ENCODE results near the gene DCTN5.
A peak's percentile ranks its signal among the peaks of the same experiment; 100 is the strongest.

Gene DCTN5

GRCh38 chr16:23682181-23682580 is 40.9 kb downstream of the DCTN5 start:
- no peaks in the 10 kb centered on the region for H3K27me3 ChIP-seq (ENCODE audit: low read depth, low read length)
- no peaks in the 10 kb centered on the region for H3K9me3 ChIP-seq (ENCODE audit: control insufficient read depth in 1 of 2, low read length in 2 of 2)
- H3K4me1 ChIP-seq (ENCODE audit: control insufficient read depth in 1 of 2, insufficient read depth in 2 of 2, low read length in 2 of 2), result peaks cover 0 to 14% of the 10 kb centered on the region in 2 donors
- no peak overlapping the region for H3K4me3 ChIP-seq (ENCODE audit: low read depth in 1 of 2, low read length in 2 of 2)
- peaks cover 4 to 37% of the 10 kb centered on the region in 2 donors for H3K36me3 ChIP-seq (ENCODE audit: control insufficient read depth in 1 of 2, insufficient read depth in 2 of 2, low read length in 2 of 2)
- H3K27ac ChIP-seq (ENCODE audit: low read length), result no peak overlapping the region

DNA sequence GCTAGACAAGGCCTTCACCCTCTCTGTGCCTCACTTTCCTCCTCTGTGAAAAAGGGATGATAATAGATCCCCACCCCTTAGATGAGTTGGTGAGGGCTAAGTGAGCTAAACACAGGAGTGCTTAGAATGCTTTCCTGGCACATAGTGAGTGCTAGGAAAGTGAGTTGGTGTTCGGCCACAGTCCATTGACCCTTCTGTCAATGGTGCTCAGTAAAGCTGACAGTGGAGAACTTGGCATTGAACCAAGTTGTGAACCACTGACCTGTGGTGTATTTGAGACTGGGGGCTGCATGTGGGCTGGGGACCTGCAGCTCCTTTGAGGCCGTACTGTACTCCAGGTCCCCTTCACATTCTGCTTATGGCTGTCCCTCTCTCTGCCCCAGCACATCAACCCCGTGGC is 42.2 kb downstream of the DCTN5 start:
- Histone ChIP-seq H3K9me3 (ENCODE audit: control insufficient read depth in 1 of 2, low read length in 2 of 2) (no peaks in the 10 kb centered on the region), H3K4me3 (ENCODE audit: low read depth in 1 of 2, low read length in 2 of 2) (no peak overlapping the region), H3K4me1 (ENCODE audit: control insufficient read depth in 1 of 2, insufficient read depth in 2 of 2, low read length in 2 of 2) (peaks cover 0 to 8% of the 10 kb centered on the region in 2 donors), H3K27ac (ENCODE audit: low read length) (no peak overlapping the region), H3K36me3 (ENCODE audit: control insufficient read depth in 1 of 2, insufficient read depth in 2 of 2, low read length in 2 of 2) (peaks cover 16 to 50% of the 10 kb centered on the region in 2 donors), H3K27me3 (ENCODE audit: low read depth, low read length) (no peaks in the 10 kb centered on the region)

- Histone ChIP-seq H3K9me3 (ENCODE audit: control insufficient read depth in 1 of 2, low read length in 2 of 2) (no peaks in the 10 kb centered on the region), H3K27ac (ENCODE audit: low read length) (no peak overlapping the region), H3K36me3 (ENCODE audit: control insufficient read depth in 1 of 2, insufficient read depth in 2 of 2, low read length in 2 of 2) (peaks cover 38 to 68% of the 10 kb centered on the region in 2 donors), H3K27me3 (ENCODE audit: low read depth, low read length) (no peaks in the 10 kb centered on the region), H3K4me3 (ENCODE audit: low read depth in 1 of 2, low read length in 2 of 2) (no peak overlapping the region), H3K4me1 (ENCODE audit: control insufficient read depth in 1 of 2, insufficient read depth in 2 of 2, low read length in 2 of 2) (no peaks in the 10 kb centered on the region)
Measured at GRCh38 chr16:23687034-23687808, 46.0 kb downstream of the DCTN5 start.

DNA sequence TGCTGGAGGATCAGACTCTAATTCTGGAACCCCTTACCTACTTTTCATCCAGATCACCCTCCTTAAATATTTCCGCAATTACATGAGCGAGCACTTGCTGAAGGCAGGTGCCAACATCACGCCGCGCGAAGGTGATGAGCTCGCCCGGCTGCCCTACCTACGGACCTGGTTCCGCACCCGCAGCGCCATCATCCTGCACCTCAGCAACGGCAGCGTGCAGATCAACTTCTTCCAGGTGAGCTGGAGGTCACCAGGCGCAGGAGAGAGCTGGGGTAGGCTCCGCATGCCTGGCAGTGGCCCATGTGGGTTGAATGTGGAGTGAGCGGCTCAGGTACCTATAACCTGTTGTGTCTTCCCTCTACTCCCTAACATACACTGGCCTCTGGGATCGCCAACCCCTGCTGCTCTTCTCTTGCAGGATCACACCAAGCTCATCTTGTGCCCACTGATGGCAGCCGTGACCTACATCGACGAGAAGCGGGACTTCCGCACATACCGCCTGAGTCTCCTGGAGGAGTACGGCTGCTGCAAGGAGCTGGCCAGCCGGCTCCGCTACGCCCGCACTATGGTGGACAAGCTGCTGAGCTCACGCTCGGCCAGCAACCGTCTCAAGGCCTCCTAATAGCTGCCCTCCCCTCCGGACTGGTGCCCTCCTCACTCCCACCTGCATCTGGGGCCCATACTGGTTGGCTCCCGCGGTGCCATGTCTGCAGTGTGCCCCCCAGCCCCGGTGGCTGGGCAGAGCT is 48.3 kb downstream of the DCTN5 start:
- Histone ChIP-seq H3K36me3 (ENCODE audit: control insufficient read depth in 1 of 2, insufficient read depth in 2 of 2, low read length in 2 of 2) (peaks cover 38 to 54% of the 10 kb centered on the region in 2 donors), H3K4me3 (ENCODE audit: low read depth in 1 of 2, low read length in 2 of 2) (no peak overlapping the region), H3K27ac (ENCODE audit: low read length) (no peak overlapping the region), H3K9me3 (ENCODE audit: control insufficient read depth in 1 of 2, low read length in 2 of 2) (no peaks in the 10 kb centered on the region), H3K27me3 (ENCODE audit: low read depth, low read length) (no peaks in the 10 kb centered on the region), H3K4me1 (ENCODE audit: control insufficient read depth in 1 of 2, insufficient read depth in 2 of 2, low read length in 2 of 2) (no peaks in the 10 kb centered on the region)

DNA sequence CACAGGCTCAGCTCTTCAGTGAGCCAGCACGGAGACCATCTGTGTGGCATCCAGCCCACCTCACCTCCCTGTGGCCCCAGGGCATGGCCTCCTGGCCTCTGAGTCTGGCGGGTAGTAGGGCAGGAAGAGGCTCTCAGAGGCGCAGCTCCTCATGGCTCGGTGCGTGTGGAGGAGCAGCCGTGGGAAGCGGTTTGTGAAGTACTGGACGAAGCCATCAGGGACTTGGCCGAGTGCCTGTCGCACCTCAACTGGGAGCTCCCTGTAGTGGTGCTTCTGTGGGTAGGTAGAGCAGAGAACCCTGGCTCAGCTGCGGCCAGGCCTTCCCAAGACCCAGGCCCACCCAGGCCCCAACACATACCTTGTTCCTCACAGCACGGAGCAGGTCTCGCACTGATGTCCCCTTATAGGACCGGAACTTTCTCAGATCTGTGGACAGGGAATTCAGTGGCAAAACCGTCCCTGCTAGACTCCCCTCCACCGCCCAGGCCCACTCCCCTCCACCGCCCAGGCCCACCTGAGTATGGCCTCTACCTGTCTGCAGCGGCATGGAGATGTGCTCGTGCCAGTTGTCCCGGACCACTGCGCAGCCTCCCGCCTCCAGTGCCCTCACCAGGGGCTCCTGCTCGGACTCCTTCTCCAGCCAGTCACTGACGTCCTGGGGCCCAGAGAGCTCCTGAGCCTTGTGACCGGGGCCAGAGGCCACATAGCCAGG is 49.7 kb downstream of the DCTN5 start:
- H3K36me3 ChIP-seq (ENCODE audit: control insufficient read depth in 1 of 2, insufficient read depth in 2 of 2, low read length in 2 of 2), result peaks cover 38 to 45% of the 10 kb centered on the region in 2 donors

GRCh38 chr16:23691483-23692189 is 50.4 kb downstream of the DCTN5 start:
- H3K27ac ChIP-seq (ENCODE audit: low read length), result no peak overlapping the region
- H3K36me3 ChIP-seq (ENCODE audit: control insufficient read depth in 1 of 2, insufficient read depth in 2 of 2, low read length in 2 of 2), result peaks cover 38 to 45% of the 10 kb centered on the region in 2 donors

More for the DNA sequence above, 49.7 kb downstream of the DCTN5 start:
- no peaks in the 10 kb centered on the region for H3K4me1 ChIP-seq (ENCODE audit: control insufficient read depth in 1 of 2, insufficient read depth in 2 of 2, low read length in 2 of 2)
- H3K4me3 ChIP-seq (ENCODE audit: low read depth in 1 of 2, low read length in 2 of 2), result no peak overlapping the region
- H3K27ac ChIP-seq (ENCODE audit: low read length), result no peak overlapping the region
- H3K27me3 ChIP-seq (ENCODE audit: low read depth, low read length), result no peaks in the 10 kb centered on the region
- no peaks in the 10 kb centered on the region for H3K9me3 ChIP-seq (ENCODE audit: control insufficient read depth in 1 of 2, low read length in 2 of 2)

GRCh38 chr16:23692190-23692837 is 51.0 kb downstream of the DCTN5 start:
- no peaks in the 10 kb centered on the region for H3K9me3 ChIP-seq (ENCODE audit: control insufficient read depth in 1 of 2, low read length in 2 of 2)
- no peak overlapping the region for H3K27ac ChIP-seq (ENCODE audit: low read length)
- H3K4me1 ChIP-seq (ENCODE audit: control insufficient read depth in 1 of 2, insufficient read depth in 2 of 2, low read length in 2 of 2), result no peaks in the 10 kb centered on the region
- H3K4me3 ChIP-seq (ENCODE audit: low read depth in 1 of 2, low read length in 2 of 2), result no peak overlapping the region
- peaks cover 33 to 40% of the 10 kb centered on the region in 2 donors for H3K36me3 ChIP-seq (ENCODE audit: control insufficient read depth in 1 of 2, insufficient read depth in 2 of 2, low read length in 2 of 2)
- H3K27me3 ChIP-seq (ENCODE audit: low read depth, low read length), result no peaks in the 10 kb centered on the region

More at GRCh38 chr16:23691483-23692189, 50.4 kb downstream of the DCTN5 start:
- no peaks in the 10 kb centered on the region for H3K4me1 ChIP-seq (ENCODE audit: control insufficient read depth in 1 of 2, insufficient read depth in 2 of 2, low read length in 2 of 2)
- no peaks in the 10 kb centered on the region for H3K9me3 ChIP-seq (ENCODE audit: control insufficient read depth in 1 of 2, low read length in 2 of 2)
- H3K4me3 ChIP-seq (ENCODE audit: low read depth in 1 of 2, low read length in 2 of 2), result no peak overlapping the region
- no peaks in the 10 kb centered on the region for H3K27me3 ChIP-seq (ENCODE audit: low read depth, low read length)

DNA sequence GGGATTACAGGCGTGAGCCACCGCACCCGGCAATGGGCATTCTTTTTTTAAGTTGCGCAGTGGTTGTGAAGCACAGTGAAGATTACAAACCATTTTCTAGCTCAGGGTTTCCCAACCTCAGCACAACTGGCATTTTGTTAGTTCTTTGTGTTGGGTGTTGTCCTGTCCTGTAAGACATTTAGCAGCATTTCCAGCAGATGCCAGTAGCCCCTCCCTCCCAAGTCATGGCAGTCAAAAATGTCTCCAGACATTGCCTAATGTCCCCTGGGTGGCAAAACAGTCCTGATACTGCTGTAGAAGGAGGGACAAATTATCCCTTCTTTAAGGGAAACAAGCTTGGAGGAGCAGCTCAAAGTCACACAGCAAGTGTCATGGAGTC is 53.0 kb downstream of the DCTN5 start:
- Histone ChIP-seq H3K27me3 (ENCODE audit: low read depth, low read length) (no peaks in the 10 kb centered on the region), H3K4me3 (ENCODE audit: low read depth in 1 of 2, low read length in 2 of 2) (no peak overlapping the region), H3K36me3 (ENCODE audit: control insufficient read depth in 1 of 2, insufficient read depth in 2 of 2, low read length in 2 of 2) (peaks cover 16 to 21% of the 10 kb centered on the region in 2 donors), H3K4me1 (ENCODE audit: control insufficient read depth in 1 of 2, insufficient read depth in 2 of 2, low read length in 2 of 2) (no peaks in the 10 kb centered on the region), H3K9me3 (ENCODE audit: control insufficient read depth in 1 of 2, low read length in 2 of 2) (no peaks in the 10 kb centered on the region), H3K27ac (ENCODE audit: low read length) (no peak overlapping the region)

- H3K4me3 ChIP-seq (ENCODE audit: low read depth in 1 of 2, low read length in 2 of 2), result peak overlapping the region; percentile 30 to 46
- H3K27ac ChIP-seq (ENCODE audit: low read length), result no peak overlapping the region
- H3K9me3 ChIP-seq (ENCODE audit: control insufficient read depth in 1 of 2, low read length in 2 of 2), result no peaks in the 10 kb centered on the region
- H3K36me3 ChIP-seq (ENCODE audit: control insufficient read depth in 1 of 2, insufficient read depth in 2 of 2, low read length in 2 of 2), result peaks cover 11 to 15% of the 10 kb centered on the region in 2 donors
- H3K27me3 ChIP-seq (ENCODE audit: low read depth, low read length), result no peaks in the 10 kb centered on the region
- H3K4me1 ChIP-seq (ENCODE audit: control insufficient read depth in 1 of 2, insufficient read depth in 2 of 2, low read length in 2 of 2), result no peaks in the 10 kb centered on the region
Measured at GRCh38 chr16:23694644-23695373, 53.5 kb downstream of the DCTN5 start.

DNA sequence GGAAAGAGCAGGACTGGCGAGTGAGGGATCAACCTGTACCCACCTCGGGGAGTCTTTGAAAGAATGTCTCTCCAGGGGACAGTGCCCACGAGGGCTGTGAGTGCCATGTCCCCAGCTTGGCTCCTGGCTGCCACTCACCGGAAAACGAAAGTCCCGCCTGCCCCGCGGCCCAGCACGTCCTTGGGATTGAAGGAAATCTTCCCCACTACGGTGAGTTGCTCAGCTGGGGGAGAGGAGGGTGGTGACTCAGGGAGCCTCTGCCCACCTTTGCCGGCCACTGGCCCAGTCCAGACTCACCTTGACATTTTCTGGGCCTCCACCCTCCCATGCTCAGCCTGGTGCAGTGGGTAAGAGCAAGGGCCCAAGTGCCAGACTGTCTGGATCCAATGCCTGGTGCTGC is 54.5 kb downstream of the DCTN5 start:
- no peaks in the 10 kb centered on the region for H3K4me1 ChIP-seq (ENCODE audit: control insufficient read depth in 1 of 2, insufficient read depth in 2 of 2, low read length in 2 of 2)
- H3K27ac ChIP-seq (ENCODE audit: low read length), result no peak overlapping the region
- H3K27me3 ChIP-seq (ENCODE audit: low read depth, low read length), result no peaks in the 10 kb centered on the region
- H3K36me3 ChIP-seq (ENCODE audit: control insufficient read depth in 1 of 2, insufficient read depth in 2 of 2, low read length in 2 of 2), result peaks cover 3 to 6% of the 10 kb centered on the region in 2 donors
- no peaks in the 10 kb centered on the region for H3K9me3 ChIP-seq (ENCODE audit: control insufficient read depth in 1 of 2, low read length in 2 of 2)
- no peak overlapping the region for H3K4me3 ChIP-seq (ENCODE audit: low read depth in 1 of 2, low read length in 2 of 2)
